D721Med (cell line): ENCODE results near the gene SERPINH1.

Experiments
- DNase-seq: peaks from one replicate; pipeline ENCODE4 v3.0.0; 2011; ENCODE audit warnings: low spot score; ENCODE audit not compliant: insufficient read length
- FAIRE-seq: peaks from 2 replicates; lab custom pipeline; 2011; peaks lifted over from hg19 to GRCh38; lab: Jason Lieb, UNC
- CTCF ChIP-seq: IDR thresholded peaks from 2 replicates; pipeline ENCODE4 v1.5.1; 2012; ENCODE audit warnings: mild to moderate bottlenecking, control low read depth; ENCODE audit not compliant: insufficient read depth; ENCODE audit errors: missing control alignments

Gene SERPINH1

GRCh38 chr11:75525433-75526191, 36.4 kb upstream of the SERPINH1 start, which contains the start of gene GDPD5:
TSS of gene GDPD5 (minus strand) at chr11:75525941. CDS start at chr11:75477735, 48,206 bp downstream.
- DNase-seq (peak; percentile 99), FAIRE-seq (no peak)
- peak; percentile 48 for TF ChIP-seq CTCF

GRCh38 chr11:75526192-75526541, 35.9 kb upstream of the SERPINH1 start:
- no peak for FAIRE-seq
- TF ChIP-seq CTCF: no peak
- no peak for DNase-seq

- DNase-seq (no peak), FAIRE-seq (no peak)
- TF ChIP-seq CTCF: no peak
Observed at GRCh38 chr11:75527130-75527529, 34.9 kb upstream of the SERPINH1 start.

GRCh38 chr11:75527938-75528735, 33.9 kb upstream of the SERPINH1 start:
- DNase-seq (no peak), FAIRE-seq (no peak)
- no peak for TF ChIP-seq CTCF

GRCh38 chr11:75530577-75530976, 31.5 kb upstream of the SERPINH1 start:
- DNase-seq (no peak), FAIRE-seq (no peak)
- TF ChIP-seq CTCF: no peak

GRCh38 chr11:75531325-75531724, 30.7 kb upstream of the SERPINH1 start:
- FAIRE-seq (no peak), DNase-seq (no peak)
- TF ChIP-seq CTCF: no peak
